Skin of body (tissue), 2 donors: Measurements from ENCODE around the gene AFF1. TPM values are rescaled to one million over a fixed set of nuclear protein-coding genes. Genes with fewer than 3 reads are reported as not detected.
"Not testable (repeated sequence)": the region's sequence is repeated elsewhere in the genome, so short reads cannot be mapped to it uniquely, and the experiment has no call there.

Experiments
- DNase-seq: peaks from one replicate; lab custom pipeline; 2025; lab: John Stamatoyannopoulos, UW
- total RNA-seq: library from RNA; depleted of rRNA; stranded (reverse); fragments of >200 nt; gene quantifications from one replicate; pipeline ENCODE4 v1.2.3, GENCODE V29; 2014

AFF1 gene
- total RNA-seq, 1 donor from 2014 or later, result 25.4 TPM

DNA sequence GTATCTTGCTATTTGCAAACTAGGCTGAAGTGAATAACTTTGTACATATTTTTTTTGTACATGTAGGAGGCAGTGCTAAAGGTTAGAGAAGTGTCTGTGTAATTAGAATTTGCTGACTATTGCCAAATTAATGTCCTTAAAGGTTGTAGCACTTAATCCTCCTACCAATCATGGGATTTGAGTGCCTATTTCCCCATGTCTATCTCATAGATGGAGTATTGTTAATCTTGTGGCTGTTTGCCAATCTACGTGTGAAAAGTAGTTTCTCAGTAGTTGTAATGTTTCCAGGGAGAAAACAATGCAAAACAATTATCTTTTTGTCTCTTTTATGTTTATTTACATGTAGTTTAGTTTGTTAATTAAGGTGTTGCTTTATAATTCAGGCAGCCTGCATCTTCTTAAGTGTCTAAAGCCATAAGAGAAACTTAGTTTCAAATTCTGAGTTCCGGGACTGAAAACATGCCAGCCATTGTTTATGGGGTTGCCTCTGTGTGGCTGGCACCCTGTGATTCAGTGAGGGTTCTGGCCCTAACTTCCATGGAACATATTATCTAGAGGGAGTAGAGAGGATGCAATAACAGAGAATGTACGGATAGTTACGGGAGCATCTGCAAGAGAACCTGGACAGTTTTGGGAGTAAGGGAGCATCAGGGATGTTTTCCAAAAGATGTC lies 143.2 kb downstream of the AFF1 start:
- no peak for DNase-seq

DNA sequence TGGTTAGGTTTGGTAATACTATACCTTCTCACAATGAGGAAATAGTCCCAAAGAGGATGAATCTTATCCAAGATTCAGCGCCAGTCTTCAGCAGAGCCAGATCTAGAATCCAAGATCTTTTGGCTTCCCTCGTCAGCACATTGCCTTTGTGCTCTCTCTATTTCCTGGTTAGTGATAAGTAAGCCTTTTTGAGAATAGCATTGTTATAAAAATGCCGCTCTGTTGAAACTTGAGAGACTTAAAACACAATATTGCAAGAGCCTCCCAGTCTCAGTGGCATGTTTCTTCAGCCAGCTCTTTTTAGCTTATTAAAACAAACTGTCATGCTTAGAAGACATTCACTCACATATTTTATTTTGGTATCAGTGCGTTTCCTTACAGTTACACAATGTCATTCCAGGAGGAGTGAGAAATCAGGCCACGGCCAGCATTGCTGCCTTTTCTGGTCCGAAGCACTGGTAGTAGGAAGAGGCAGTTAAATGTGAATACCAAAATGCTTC lies 144.2 kb downstream of the AFF1 start:
- peak; percentile 76 for DNase-seq

DNA sequence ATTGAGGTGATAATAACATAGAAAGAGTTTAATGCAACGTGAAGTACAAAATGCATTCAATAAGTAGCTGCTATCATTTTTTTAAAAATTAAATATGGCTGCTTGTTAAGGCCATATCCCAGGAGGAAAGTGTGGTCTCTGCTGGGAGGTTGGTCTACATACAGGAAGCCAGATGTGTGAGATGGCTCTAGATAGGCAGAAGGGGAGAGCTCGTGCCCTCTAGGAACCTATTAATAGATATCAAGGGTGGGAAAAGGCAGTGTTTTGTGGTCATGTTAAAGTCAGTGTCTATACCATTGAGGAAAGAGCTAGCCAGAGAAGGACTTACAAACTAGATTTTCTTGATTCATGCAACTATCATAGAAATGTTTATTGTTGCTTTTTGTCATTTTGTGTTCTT lies 145.2 kb downstream of the AFF1 start:
- DNase-seq, result no peak

DNA sequence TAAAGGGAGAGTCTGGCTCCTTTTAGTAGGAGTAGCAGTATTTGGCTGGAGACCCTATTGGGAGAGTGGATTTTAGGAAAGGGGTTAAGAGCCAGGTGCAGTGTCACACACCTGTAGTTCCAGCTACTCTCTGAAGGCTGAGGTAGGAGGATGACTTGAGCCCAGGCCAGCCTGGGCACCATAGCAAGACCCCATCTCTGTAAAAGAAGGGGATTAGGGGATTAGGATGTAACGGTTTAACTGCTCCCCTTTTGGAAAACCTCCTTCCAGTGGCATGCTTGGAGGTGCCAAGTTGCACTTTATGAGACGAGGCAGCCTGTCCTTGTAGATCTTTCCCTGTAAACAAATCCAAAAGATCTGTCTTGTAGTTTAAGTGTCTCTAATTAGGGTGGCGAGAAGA lies 145.7 kb downstream of the AFF1 start:
- no peak for DNase-seq

- DNase-seq, result no peak
Measured at GRCh38 chr4:87081826-87082225, 147.0 kb downstream of the AFF1 start.

- DNase-seq, result not testable (repeated sequence)
Measured at GRCh38 chr4:87085732-87086131, 150.9 kb downstream of the AFF1 start.

DNA sequence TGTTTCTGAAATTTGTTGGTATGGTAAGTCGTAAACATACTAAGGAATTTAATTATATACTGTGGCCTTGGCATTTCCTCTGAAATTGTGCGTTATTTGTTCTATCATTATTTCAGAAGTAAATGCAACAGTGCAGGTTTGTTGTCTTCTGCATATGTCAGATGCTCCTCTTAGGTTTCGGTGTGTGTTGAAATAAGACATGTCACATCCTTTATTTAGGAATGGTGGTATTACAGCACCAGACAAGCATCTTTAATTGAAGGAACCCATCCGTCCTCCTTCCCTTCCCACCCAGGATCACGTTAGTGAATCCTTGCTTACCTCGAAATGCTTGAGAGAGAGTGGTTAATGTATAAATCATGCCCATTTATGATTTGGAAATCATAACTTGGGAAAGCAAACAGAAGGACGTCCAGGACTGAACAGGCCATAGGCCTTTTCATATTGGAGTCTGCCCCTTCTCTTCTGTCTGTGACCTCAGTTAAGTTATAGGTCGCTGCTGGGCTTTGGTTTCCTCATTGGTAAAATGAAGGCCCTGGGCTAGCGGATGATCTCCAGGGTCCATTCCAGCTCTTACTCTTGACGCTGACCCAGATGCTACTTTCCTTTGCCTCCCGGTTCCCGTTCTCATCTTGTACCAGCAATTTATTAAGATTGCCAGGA lies 151.5 kb downstream of the AFF1 start:
- no peak for DNase-seq

GRCh38 chr4:87087015-87087414 lies 152.2 kb downstream of the AFF1 start:
- DNase-seq, result no peak

DNA sequence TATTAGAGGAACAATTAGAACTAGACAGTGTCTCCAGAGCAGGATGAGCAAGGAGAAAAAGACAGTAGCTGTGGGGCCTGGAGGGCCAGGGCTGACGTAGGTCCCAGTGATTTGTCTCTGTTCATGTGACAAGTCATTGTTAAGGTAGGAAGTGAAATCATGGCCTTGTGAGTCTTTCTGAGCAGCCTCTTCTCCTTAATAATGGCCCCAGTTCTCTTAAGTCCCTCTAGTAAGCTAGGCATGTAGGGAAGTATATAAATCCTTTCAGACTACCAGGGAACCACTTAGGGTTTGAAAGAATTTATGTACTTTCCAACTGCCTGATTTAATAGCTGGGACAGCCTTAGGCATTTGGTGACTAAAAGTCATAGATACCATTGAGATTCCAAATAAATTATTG lies 152.6 kb downstream of the AFF1 start:
- no peak for DNase-seq

DNA sequence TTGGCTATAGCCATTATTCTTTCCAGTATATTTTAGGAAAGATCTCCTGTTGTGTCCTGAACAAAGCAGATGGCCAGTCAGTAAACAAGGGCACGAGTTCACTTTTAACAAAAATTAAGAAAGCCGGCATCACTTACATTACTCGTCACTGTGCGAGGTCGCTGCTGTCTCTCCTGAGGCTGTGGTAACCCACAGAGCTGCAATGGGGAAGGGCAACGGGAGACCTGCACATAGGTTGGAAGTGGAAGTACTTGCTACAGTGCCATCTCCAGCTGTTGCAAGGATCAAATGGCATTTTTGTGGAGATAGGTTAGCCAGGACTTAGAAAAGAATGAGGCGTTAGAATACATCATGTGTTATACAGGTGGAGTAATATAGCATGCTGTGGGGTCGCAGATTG lies 153.4 kb downstream of the AFF1 start:
- no peak for DNase-seq

GRCh38 chr4:87089368-87089767 lies 154.6 kb downstream of the AFF1 start:
- DNase-seq, result no peak

- no peak for DNase-seq
Measured at GRCh38 chr4:87090305-87090704, 155.5 kb downstream of the AFF1 start.

DNA sequence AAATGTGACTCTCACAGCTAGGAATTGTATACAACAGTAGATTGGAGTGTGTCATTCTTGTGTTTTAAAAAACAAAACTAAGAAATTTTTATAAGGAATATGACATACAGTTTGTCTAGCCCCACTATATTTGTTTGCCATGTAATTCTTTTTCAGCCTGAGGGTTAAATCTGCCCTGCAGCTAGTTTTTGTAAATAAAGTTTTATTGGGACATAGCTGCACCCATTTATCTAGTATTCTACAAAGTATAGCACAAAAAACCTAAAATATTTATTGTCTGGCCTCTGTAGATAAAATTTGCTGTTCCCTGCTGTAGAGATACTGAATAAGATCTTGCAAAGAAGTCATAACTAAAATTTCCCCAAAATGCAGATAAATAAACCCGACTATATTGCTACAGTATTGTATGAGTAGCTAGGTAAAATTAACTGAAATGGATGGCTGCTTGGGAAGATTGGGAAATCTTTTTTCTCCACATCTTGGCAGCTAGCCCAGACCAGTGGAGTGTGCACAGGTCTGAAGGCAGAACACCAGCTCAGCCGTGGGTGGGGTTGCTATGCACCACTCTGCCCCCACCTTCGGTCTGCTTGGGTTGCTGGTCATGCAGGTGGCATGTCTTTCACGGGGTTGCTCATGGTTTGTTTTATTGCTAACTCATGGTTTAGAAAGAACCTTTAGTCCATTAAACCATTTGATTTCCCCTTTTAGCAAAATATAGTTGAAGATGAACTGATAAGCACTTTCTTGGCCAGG lies 157.8 kb downstream of the AFF1 start:
- no peak for DNase-seq

DNA sequence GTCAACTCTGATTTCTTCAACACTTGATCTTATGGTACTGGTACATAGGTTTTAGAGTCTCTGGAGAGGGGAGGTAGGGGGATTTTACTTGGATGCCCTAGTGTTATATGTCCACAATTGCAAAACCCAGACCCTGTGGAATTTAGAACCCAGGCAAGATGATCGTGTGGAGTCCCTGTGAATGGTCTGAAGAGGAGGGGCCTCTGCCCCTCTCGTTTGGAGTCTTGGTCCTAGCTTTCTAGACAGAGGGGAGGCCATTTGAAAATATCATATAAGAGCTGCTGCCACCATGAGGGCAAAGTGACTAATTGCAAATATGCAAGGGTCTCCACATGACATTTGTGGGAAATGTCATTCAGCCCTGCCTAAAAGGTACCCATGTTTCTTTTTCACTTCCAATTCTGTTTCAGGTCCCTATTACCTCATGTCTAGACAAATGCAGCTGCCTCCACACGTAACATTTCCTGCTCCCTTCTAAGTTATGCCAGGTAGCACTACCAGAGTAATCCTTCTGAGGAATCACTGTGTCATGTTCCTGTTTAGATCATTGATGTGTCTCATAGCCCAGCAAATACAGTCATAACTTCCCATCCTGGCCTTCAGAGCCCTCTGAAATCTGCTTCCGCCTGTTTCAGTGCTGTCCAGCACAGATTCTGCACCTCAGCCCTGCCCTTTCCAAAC lies 158.8 kb downstream of the AFF1 start:
- peak; percentile 30 for DNase-seq

- DNase-seq, result no peak
Measured at GRCh38 chr4:87097075-87097474, 162.3 kb downstream of the AFF1 start.

DNA sequence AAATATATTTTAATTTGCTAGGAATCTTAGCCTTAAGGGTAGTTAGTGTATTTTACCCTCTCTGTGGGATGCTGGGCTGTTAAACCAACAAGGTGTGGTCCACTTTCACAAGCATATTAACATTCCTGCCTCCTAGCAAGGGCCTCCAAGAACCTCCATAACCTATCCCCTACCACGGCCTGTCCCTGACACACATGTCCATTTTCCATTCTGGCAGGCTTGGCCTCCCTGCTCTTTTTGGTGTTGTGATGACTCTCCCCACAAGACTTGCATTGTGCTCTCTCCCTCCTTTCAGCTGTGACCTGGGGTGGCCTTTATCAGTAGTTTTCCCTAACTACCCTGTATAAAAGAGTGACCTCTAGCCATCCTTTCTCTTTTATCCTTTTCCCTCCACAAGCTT lies 165.4 kb downstream of the AFF1 start:
- no peak for DNase-seq

DNA sequence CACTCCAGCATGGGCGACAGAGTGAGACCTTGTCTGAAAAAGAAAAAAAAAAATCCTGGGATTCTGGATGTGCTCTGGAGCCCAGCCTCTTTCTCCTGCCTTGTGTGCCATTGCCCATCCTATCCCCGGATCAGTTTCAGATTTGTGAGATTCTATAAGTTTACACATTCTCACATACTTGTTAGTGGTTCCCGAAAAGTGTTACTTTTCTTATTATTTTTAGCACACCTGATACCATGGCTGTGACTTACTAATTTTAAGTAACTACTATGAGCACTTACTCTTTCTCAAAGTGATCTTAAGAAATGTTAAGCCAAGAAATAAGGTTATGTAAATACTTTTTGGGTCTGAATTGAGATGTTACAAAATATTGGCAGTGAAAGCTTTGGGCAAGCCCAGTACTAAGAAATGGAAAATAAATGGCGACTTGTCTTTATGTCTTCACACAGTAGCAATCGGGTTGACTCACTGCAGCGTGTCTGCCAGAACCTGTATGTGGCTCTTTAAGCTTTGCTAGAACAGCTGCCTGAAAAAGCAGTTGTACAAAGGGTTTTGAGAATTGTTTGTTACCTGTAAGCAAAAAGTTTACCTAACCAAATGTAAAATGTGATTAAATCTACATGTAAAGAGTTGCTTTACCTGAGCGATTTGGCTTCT lies 166.9 kb downstream of the AFF1 start:
- no peak for DNase-seq

- DNase-seq, result no peak
Measured at GRCh38 chr4:87103086-87103485, 168.3 kb downstream of the AFF1 start.

DNA sequence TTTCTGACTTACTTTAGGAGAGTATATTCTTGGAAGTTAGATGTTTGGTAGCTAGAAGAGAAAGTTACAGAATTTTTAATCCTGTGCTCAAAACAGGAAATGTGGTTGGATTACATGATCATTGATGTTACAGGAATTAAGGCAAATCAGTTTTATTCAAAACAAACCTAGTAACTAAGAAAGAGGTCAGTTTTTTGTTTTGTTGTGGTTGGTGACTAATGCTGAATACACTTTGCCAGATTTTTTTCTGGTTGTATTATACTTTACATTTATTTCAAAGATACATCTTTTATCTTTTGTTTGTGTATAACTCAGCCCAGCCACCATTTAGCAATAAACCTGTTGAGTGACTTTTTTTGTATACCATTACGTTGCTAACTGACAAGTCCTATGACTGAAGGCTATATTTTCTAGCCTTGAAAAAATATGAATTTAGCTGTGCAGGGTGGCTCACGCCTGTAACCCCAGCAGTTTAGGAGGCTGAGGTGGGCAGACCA lies 168.9 kb downstream of the AFF1 start:
- DNase-seq, result no peak

DNA sequence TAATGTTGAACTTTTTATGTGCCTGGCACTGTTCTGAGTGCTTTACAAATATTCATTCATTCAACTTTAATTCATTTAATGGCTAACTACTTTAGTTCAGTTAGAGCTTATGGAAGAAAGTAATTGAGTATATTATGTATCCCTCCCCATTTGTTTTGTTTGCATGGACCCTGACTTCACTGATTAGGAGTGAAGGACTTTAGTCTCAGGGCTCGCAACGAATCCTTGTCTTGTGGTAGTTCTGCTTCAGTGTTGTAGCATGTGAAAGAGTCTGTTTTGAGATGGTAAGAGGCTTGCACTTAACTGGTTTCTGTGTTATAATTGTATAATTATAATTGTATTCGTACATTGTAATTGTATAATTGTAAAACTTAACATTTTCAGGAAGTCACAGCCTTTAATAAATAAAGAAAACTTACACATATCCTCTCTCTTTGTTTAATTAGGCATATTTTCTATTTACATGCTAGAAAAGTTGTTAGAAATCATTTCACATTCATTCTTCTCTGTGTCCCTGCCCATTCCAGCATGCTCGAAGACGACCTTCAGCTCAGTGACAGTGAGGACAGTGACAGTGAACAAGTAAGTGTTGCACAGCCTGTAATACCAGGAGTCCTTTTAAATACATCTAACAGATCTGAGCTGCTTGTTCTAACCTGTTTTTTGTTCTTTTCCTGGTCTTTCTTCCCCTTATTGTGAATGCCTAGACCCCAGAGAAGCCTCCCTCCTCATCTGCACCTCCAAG lies 170.5 kb downstream of the AFF1 start:
- DNase-seq, result no peak
